Parathyroid adenoma (tissue), 2 donors: Measurements from ENCODE around the gene GNS.

Experiments used
- H2AFZ ChIP-seq: fragments of 300-600 bp; sonication (generic); one replicate; pipeline ENCODE4 v1.7.0; 2017; ENCODE audit warnings: antibody characterized with exemption, mild to moderate bottlenecking
- H3K27ac ChIP-seq: fragments of 300-600 bp; sonication (generic); one replicate; pipeline ENCODE4 v1.7.0; 2017
- H3K27me3 ChIP-seq: fragments of 300-600 bp; sonication (generic); one replicate; pipeline ENCODE4 v1.7.0; 2017; ENCODE audit warnings: low read length; ENCODE audit not compliant: control insufficient read depth, insufficient read depth
- H3K36me3 ChIP-seq: fragments of 300-600 bp; sonication (generic); one replicate; pipeline ENCODE4 v1.7.0; 2017; ENCODE audit warnings: low read length; ENCODE audit not compliant: control insufficient read depth, insufficient read depth
- H3K4me1 ChIP-seq: fragments of 300-600 bp; sonication (generic); one replicate; pipeline ENCODE4 v1.7.0; 2017; ENCODE audit warnings: control low read depth
- H3K4me2 ChIP-seq: fragments of 300-600 bp; sonication (generic); one replicate; pipeline ENCODE4 v1.7.0; 2017; ENCODE audit warnings: low read length
- H3K4me3 ChIP-seq: fragments of 300-600 bp; sonication (generic); one replicate; pipeline ENCODE4 v1.7.0; 2017; ENCODE audit warnings: low read depth, low read length
- H3K79me2 ChIP-seq: fragments of 300-600 bp; sonication (generic); one replicate; pipeline ENCODE4 v1.7.0; 2017; ENCODE audit warnings: control low read depth
- H3K9ac ChIP-seq: fragments of 300-600 bp; sonication (generic); one replicate; pipeline ENCODE4 v1.7.0; 2017; ENCODE audit warnings: mild to moderate bottlenecking
- H3K9me3 ChIP-seq: fragments of 300-600 bp; sonication (generic); one replicate; pipeline ENCODE4 v1.7.0; 2017; ENCODE audit warnings: low read length; ENCODE audit not compliant: control insufficient read depth
- CTCF ChIP-seq: fragments of 300-600 bp; sonication (generic); IDR thresholded peaks from one replicate; pipeline ENCODE4 v1.7.0; 2017; ENCODE audit warnings: antibody characterized with exemption, mild to moderate bottlenecking
- donor health status: primary hyperparathyroidism.

Gene GNS

GRCh38 chr12:64742416-64742815 lies 16.8 kb downstream of the GNS start:
- no peak for TF ChIP-seq CTCF
- no peaks in the 10 kb centered on the region for H3K9me3 ChIP-seq
- H3K36me3 ChIP-seq, result no peaks in the 10 kb centered on the region
- no peaks in the 10 kb centered on the region for H3K27me3 ChIP-seq
- no peak overlapping the region for H3K9ac ChIP-seq
- H3K4me1 ChIP-seq, result no peaks in the 10 kb centered on the region
- H2AFZ ChIP-seq, result no peak overlapping the region
- H3K4me2 ChIP-seq, result no peak overlapping the region
- H3K27ac ChIP-seq, result no peak overlapping the region
- H3K4me3 ChIP-seq, result no peak overlapping the region
- no peaks in the 10 kb centered on the region for H3K79me2 ChIP-seq

- Histone ChIP-seq H3K36me3 (no peaks in the 10 kb centered on the region), H3K27ac (no peak overlapping the region)
- no peak for TF ChIP-seq CTCF
Observed at GRCh38 chr12:64740646-64741045, 18.6 kb downstream of the GNS start.

GRCh38 chr12:64739778-64740177 lies 19.4 kb downstream of the GNS start:
- Histone ChIP-seq H3K36me3 (no peaks in the 10 kb centered on the region), H3K9me3 (no peaks in the 10 kb centered on the region), H3K9ac (no peak overlapping the region), H3K79me2 (no peaks in the 10 kb centered on the region), H3K4me2 (no peak overlapping the region), H2AFZ (no peak overlapping the region), H3K27me3 (no peaks in the 10 kb centered on the region), H3K27ac (no peak overlapping the region), H3K4me3 (no peak overlapping the region), H3K4me1 (no peaks in the 10 kb centered on the region)
- TF ChIP-seq CTCF, result no peak

More at GRCh38 chr12:64740646-64741045, 18.6 kb downstream of the GNS start:
- no peaks in the 10 kb centered on the region for H3K4me1 ChIP-seq
- H3K9ac ChIP-seq, result no peak overlapping the region
- H3K9me3 ChIP-seq, result no peaks in the 10 kb centered on the region
- no peaks in the 10 kb centered on the region for H3K27me3 ChIP-seq
- H3K79me2 ChIP-seq, result no peaks in the 10 kb centered on the region
- no peak overlapping the region for H3K4me2 ChIP-seq
- H3K4me3 ChIP-seq, result no peak overlapping the region
- H2AFZ ChIP-seq, result no peak overlapping the region

DNA sequence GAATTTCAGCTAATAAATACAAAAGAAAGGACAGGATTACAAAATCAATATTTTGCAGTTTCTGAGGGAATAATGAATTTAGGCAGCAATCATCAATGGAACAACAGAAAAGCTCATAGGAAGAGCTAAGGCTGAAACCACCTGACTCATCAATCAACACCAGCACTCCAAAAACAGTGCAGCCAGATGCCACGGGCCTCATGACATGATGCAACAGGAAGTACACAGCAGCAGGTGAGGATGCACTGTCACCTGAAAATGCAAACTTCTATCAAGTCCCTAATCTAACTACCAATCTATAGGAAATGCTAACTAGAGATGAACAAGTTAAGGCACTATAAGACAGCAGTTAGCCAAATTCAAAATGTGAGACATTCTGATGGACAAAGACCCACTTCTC lies 21.7 kb downstream of the GNS start:
- Histone ChIP-seq H3K27ac (no peak overlapping the region), H3K9me3 (no peaks in the 10 kb centered on the region), H3K4me2 (no peak overlapping the region), H3K4me3 (no peak overlapping the region), H3K27me3 (no peaks in the 10 kb centered on the region), H3K36me3 (no peaks in the 10 kb centered on the region), H3K4me1 (peaks cover 2% of the 10 kb centered on the region), H2AFZ (no peak overlapping the region), H3K79me2 (no peaks in the 10 kb centered on the region), H3K9ac (no peak overlapping the region)
- no peak for TF ChIP-seq CTCF

DNA sequence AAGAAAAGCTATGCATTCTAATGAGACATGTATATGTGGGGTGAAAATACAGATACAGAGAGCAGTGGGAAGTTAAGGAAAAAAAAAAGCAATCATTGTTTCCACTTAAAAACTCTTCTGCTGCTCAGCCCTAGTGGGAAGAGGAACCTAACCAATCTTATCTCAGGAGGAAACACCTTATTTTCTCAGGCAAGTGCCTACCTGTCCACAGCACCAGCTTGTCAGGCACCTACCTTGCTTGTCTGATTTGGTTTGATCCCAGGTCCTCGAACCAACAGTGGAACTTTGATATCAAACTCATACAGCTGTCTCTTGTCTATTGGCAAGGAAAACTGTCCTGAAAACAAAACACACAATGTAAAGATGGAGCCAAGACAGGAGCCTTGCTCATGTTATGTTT lies 22.4 kb downstream of the GNS start:
- Histone ChIP-seq H3K27me3 (no peaks in the 10 kb centered on the region), H3K27ac (no peak overlapping the region), H3K4me2 (no peak overlapping the region), H2AFZ (no peak overlapping the region), H3K9me3 (no peaks in the 10 kb centered on the region), H3K36me3 (no peaks in the 10 kb centered on the region), H3K4me1 (peaks cover 2% of the 10 kb centered on the region), H3K79me2 (no peaks in the 10 kb centered on the region), H3K4me3 (no peak overlapping the region), H3K9ac (no peak overlapping the region)
- TF ChIP-seq CTCF, result no peak
